ENCODE results near the gene MAP3K14. TPM values are rescaled to one million over a fixed set of nuclear protein-coding genes. Genes with fewer than 3 reads are reported as not detected.
"Not testable (repeated sequence)": the region's sequence is repeated elsewhere in the genome, so short reads cannot be mapped to it uniquely, and the experiment has no call there.

The MAP3K14 gene
- total RNA-seq, 1 donor from 2014 or later, result 27.8 TPM

- intact Hi-C loops (cut with micrococcal nuclease), result no loop called here
Observed at GRCh38 chr17:45261577-45262515, 55.0 kb downstream of the MAP3K14 start, which contains the start of gene SPATA32. Gene SPATA32, minus strand, starts transcription at chr17:45262094. Its CDS starts 78 bp downstream, at chr17:45262016.

GRCh38 chr17:45260204-45260783, 56.5 kb downstream of the MAP3K14 start:
- intact Hi-C loops (cut with micrococcal nuclease), result no loop called here

- intact Hi-C loops (cut with micrococcal nuclease), result no loop called here
Observed at GRCh38 chr17:45258981-45259380, 57.8 kb downstream of the MAP3K14 start.

- intact Hi-C loops (cut with micrococcal nuclease), result no loop called here
Observed at GRCh38 chr17:45257115-45257514, 59.7 kb downstream of the MAP3K14 start.

GRCh38 chr17:45256114-45256966, 60.5 kb downstream of the MAP3K14 start:
- intact Hi-C loops (cut with micrococcal nuclease), result no loop called here

GRCh38 chr17:45255358-45255757, 61.5 kb downstream of the MAP3K14 start:
- intact Hi-C loops (cut with micrococcal nuclease), result no loop called here

- intact Hi-C loops (cut with micrococcal nuclease), result no loop called here
Observed at GRCh38 chr17:45253879-45254278, 62.9 kb downstream of the MAP3K14 start.

- intact Hi-C loops (cut with micrococcal nuclease), result not testable (repeated sequence)
Observed at GRCh38 chr17:45253237-45253636, 63.6 kb downstream of the MAP3K14 start.

- intact Hi-C loops (cut with micrococcal nuclease), result no loop called here
Observed at GRCh38 chr17:45251931-45252330, 64.9 kb downstream of the MAP3K14 start.

- intact Hi-C loops (cut with micrococcal nuclease), result loop anchor here (5.0 kb wide), 1 partner anchor 101 kb away; the partner anchor contains the start of gene HEXIM1
Observed at GRCh38 chr17:45248132-45248957, 68.5 kb downstream of the MAP3K14 start.

- intact Hi-C loops (cut with micrococcal nuclease), result loop anchor here (1.0 to 5.0 kb wide), 4 partner anchors 21 to 100 kb away; partner anchors contain the start of genes HEXIM1, HEXIM2 and MAP3K14
Observed at GRCh38 chr17:45247429-45248131, 69.2 kb downstream of the MAP3K14 start.

GRCh38 chr17:45246861-45247428, 69.9 kb downstream of the MAP3K14 start:
- intact Hi-C loops (cut with micrococcal nuclease), result loop anchor here (1.0 to 5.0 kb wide), 4 partner anchors 21 to 100 kb away; partner anchors contain the start of genes HEXIM1, HEXIM2 and MAP3K14

- intact Hi-C loops (cut with micrococcal nuclease), result loop anchor here (2.0 to 5.0 kb wide), 2 partner anchors 86 to 99 kb away; partner anchors contain the start of genes HEXIM1 and HEXIM2
Observed at GRCh38 chr17:45246338-45246737, 70.5 kb downstream of the MAP3K14 start.

- intact Hi-C loops (cut with micrococcal nuclease), result loop anchor here (5.0 kb wide), 1 partner anchor 98 kb away; the partner anchor contains the start of gene HEXIM1
Observed at GRCh38 chr17:45244725-45245656, 71.8 kb downstream of the MAP3K14 start.

GRCh38 chr17:45243750-45244149, 73.1 kb downstream of the MAP3K14 start:
- intact Hi-C loops (cut with micrococcal nuclease), result no loop called here

GRCh38 chr17:45242029-45242414, 74.8 kb downstream of the MAP3K14 start:
- intact Hi-C loops (cut with micrococcal nuclease), result no loop called here

- intact Hi-C loops (cut with micrococcal nuclease), result no loop called here
Observed at GRCh38 chr17:45241328-45242028, 75.3 kb downstream of the MAP3K14 start.

Measured in T-helper 2 cell treated with Interferon-gamma antibody and Interleukin-4, amounts not matched to agents 100 ng/mL and 5 ng/mL, for 36 hours (primary cell).